ENCODE data around the gene CCDC177.
A peak's percentile ranks its signal among the peaks of the same experiment; 100 is the strongest.

The CCDC177 gene

DNA sequence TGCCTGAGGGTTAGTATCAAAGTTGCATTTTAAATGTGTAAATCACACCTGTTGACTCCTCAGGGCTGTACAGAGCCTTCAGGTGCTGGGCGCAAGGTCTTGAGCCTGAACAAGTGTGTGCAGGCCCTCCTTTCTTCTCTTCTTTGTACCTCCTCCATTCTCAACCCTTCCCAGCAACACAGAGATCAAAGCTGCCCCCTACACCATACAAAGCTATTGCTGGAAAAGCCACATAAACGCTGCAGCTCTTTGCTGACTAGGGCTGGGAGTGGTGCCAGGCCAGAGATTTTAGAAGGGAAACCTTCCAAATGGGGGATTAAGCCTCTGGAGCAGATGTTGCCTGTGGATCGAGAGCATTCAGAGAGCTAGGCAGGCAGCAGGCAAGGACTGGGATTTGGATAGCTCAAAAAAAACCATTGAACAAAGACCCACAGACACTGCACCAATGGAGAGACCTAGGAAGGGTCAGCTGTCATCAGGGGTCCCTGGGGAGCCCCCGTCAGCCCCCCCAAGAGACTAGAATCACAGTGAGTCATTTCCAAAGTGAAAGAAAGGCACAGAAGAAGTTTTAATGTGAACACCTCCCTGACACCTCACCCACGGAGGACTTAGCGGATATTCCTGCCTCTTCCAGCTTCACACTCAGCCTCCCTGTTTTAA, 18.5 kb upstream of the CCDC177 start:
- no peak overlapping the region for H2AK5ac ChIP-seq (ENCODE audit: low read depth, low read length)
- no peak overlapping the region for H3K4me3 ChIP-seq (ENCODE audit: low read length in 2 of 2)
- H2BK120ac ChIP-seq (ENCODE audit: low read depth, low read length): no peak overlapping the region
- peaks cover 8 to 13% of the 10 kb centered on the region in 2 donors for H3K4me1 ChIP-seq (ENCODE audit: control insufficient read depth in 2 of 2, insufficient read depth in 1 of 2, low read depth in 1 of 2, low read length in 2 of 2)
- H3K4me2 ChIP-seq (ENCODE audit: insufficient read depth, low read length, poor library complexity, severe bottlenecking): no peak overlapping the region
- no peak for DNase-seq (ENCODE audit: low spot score)
- H2BK15ac ChIP-seq (ENCODE audit: low read length): no peak overlapping the region
- H2BK12ac ChIP-seq (ENCODE audit: low read length): no peak overlapping the region
- H3K27ac ChIP-seq (replicated peaks; ENCODE audit: low read length): peak overlapping the region; percentile 37
- H2BK5ac ChIP-seq (ENCODE audit: low read length): no peak overlapping the region
- H3K79me1 ChIP-seq (ENCODE audit: low read depth, low read length): no peaks in the 10 kb centered on the region
- no peaks in the 10 kb centered on the region for H3K27me3 ChIP-seq (ENCODE audit: control insufficient read depth in 3 of 3, insufficient read depth in 3 of 3, low read depth in 1 of 3, low read length in 3 of 3)
- no peak overlapping the region for H3K18ac ChIP-seq (ENCODE audit: low read length)
- WGBS, 2 donors (ENCODE audit: extremely low coverage in 2 of 2, insufficient read length in 2 of 2, insufficient replicate concordance in 1 of 2): no CpG with 5 or more reads among the region's 6 CpGs
- no peak overlapping the region for H3K4ac ChIP-seq (ENCODE audit: low read length)
- no peak overlapping the region for H3K14ac ChIP-seq (ENCODE audit: low read length)
- H4K91ac ChIP-seq (ENCODE audit: low read depth, low read length, poor library complexity): no peak overlapping the region
- no peaks in the 10 kb centered on the region for H3K9me3 ChIP-seq (replicated peaks in 1 of 2; ENCODE audit: control insufficient read depth in 2 of 2, insufficient read depth in 1 of 2, low read depth in 1 of 2, low read length in 2 of 2)
- H3K36me3 ChIP-seq (replicated peaks in 1 of 2; ENCODE audit: control insufficient read depth in 2 of 2, insufficient read depth in 2 of 2, low read length in 2 of 2): no peaks in the 10 kb centered on the region
- peak overlapping the region; percentile 73 for H2AFZ ChIP-seq (ENCODE audit: low read length)
- H3K23ac ChIP-seq (ENCODE audit: low read depth, low read length, poor library complexity): no peak overlapping the region
- no peak overlapping the region for H3K9ac ChIP-seq (ENCODE audit: low read depth, low read length, poor library complexity)
- no peak overlapping the region for H4K8ac ChIP-seq (ENCODE audit: low read depth, low read length)

DNA sequence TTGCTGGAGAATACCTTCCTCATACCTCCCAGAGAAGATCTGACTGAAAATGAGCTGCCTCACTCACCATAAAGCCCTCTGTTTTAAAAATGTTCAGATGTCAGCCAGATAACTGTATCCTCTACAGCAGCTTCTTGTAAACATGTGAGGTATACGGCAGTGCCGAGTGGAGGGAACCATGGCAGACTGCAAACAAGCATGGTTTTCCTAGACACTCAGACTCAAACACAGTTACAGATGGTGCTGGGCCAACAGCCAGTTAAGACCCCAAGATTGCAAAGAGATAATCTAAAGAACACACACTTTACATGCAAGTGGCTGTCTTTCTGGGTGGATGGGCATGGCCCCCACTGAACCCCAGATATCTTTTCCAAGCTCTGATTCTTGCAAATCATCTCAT, 16.6 kb upstream of the CCDC177 start:
- Histone ChIP-seq H3K4ac (ENCODE audit: low read length) (no peak overlapping the region), H2AFZ (ENCODE audit: low read length) (peak overlapping the region; percentile 4), H3K4me2 (ENCODE audit: insufficient read depth, low read length, poor library complexity, severe bottlenecking) (no peak overlapping the region), H3K18ac (ENCODE audit: low read length) (no peak overlapping the region), H3K79me1 (ENCODE audit: low read depth, low read length) (no peaks in the 10 kb centered on the region), H3K4me3 (ENCODE audit: low read length in 2 of 2) (no peak overlapping the region), H2AK5ac (ENCODE audit: low read depth, low read length) (no peak overlapping the region), H3K23ac (ENCODE audit: low read depth, low read length, poor library complexity) (no peak overlapping the region), H3K14ac (ENCODE audit: low read length) (no peak overlapping the region), H3K27ac (replicated peaks; ENCODE audit: low read length) (no peak overlapping the region), H2BK5ac (ENCODE audit: low read length) (no peak overlapping the region), H3K9ac (ENCODE audit: low read depth, low read length, poor library complexity) (no peak overlapping the region), H3K4me1 (ENCODE audit: control insufficient read depth in 2 of 2, insufficient read depth in 1 of 2, low read depth in 1 of 2, low read length in 2 of 2) (peaks cover 8 to 13% of the 10 kb centered on the region in 2 donors), H3K9me3 (replicated peaks in 1 of 2; ENCODE audit: control insufficient read depth in 2 of 2, insufficient read depth in 1 of 2, low read depth in 1 of 2, low read length in 2 of 2) (no peaks in the 10 kb centered on the region), H2BK120ac (ENCODE audit: low read depth, low read length) (no peak overlapping the region), H2BK12ac (ENCODE audit: low read length) (no peak overlapping the region), H4K8ac (ENCODE audit: low read depth, low read length) (no peak overlapping the region), H2BK15ac (ENCODE audit: low read length) (no peak overlapping the region), H3K36me3 (replicated peaks in 1 of 2; ENCODE audit: control insufficient read depth in 2 of 2, insufficient read depth in 2 of 2, low read length in 2 of 2) (no peaks in the 10 kb centered on the region), H3K27me3 (ENCODE audit: control insufficient read depth in 3 of 3, insufficient read depth in 3 of 3, low read depth in 1 of 3, low read length in 3 of 3) (no peaks in the 10 kb centered on the region), H4K91ac (ENCODE audit: low read depth, low read length, poor library complexity) (no peak overlapping the region)
- DNase-seq (ENCODE audit: low spot score): no peak
- no CpG with 5 or more reads among the region's 2 CpGs for WGBS, 2 donors (ENCODE audit: extremely low coverage in 2 of 2, insufficient read length in 2 of 2, insufficient replicate concordance in 1 of 2)

DNA sequence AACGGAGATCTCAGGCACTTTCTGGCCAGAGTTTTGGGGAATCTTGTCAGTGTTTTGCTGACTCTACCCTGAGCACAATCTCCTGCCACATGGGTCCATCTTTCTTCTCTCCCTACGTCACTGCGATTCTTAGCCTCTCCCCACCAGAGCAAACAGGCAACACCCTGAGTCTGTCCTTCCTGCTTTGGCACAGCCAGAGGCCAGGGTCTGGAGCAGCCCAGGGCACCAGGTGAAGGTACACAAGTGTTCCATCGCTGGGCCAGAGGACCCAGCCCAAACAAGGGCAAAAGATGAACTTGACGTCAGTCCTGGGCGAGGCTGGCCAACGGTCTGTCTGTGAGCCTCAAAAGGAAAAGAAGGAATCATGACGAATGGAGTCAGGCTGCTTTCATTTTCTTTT, 12.7 kb upstream of the CCDC177 start:
- H3K14ac ChIP-seq (ENCODE audit: low read length): no peak overlapping the region
- H2AFZ ChIP-seq (ENCODE audit: low read length): no peak overlapping the region
- H2BK12ac ChIP-seq (ENCODE audit: low read length): no peak overlapping the region
- no peak overlapping the region for H3K4ac ChIP-seq (ENCODE audit: low read length)
- H3K4me3 ChIP-seq (ENCODE audit: low read length in 2 of 2): no peak overlapping the region
- no peak overlapping the region for H3K9ac ChIP-seq (ENCODE audit: low read depth, low read length, poor library complexity)
- DNase-seq (ENCODE audit: low spot score): no peak
- H4K8ac ChIP-seq (ENCODE audit: low read depth, low read length): no peak overlapping the region
- H3K18ac ChIP-seq (ENCODE audit: low read length): no peak overlapping the region
- H3K27me3 ChIP-seq (ENCODE audit: control insufficient read depth in 3 of 3, insufficient read depth in 3 of 3, low read depth in 1 of 3, low read length in 3 of 3): no peaks in the 10 kb centered on the region
- no peak overlapping the region for H3K4me2 ChIP-seq (ENCODE audit: insufficient read depth, low read length, poor library complexity, severe bottlenecking)
- no peaks in the 10 kb centered on the region for H3K36me3 ChIP-seq (replicated peaks in 1 of 2; ENCODE audit: control insufficient read depth in 2 of 2, insufficient read depth in 2 of 2, low read length in 2 of 2)
- H4K91ac ChIP-seq (ENCODE audit: low read depth, low read length, poor library complexity): no peak overlapping the region
- WGBS, 2 donors (ENCODE audit: extremely low coverage in 2 of 2, insufficient read length in 2 of 2, insufficient replicate concordance in 1 of 2): no CpG with 5 or more reads among the region's 8 CpGs
- no peak overlapping the region for H2BK5ac ChIP-seq (ENCODE audit: low read length)
- H3K79me1 ChIP-seq (ENCODE audit: low read depth, low read length): no peaks in the 10 kb centered on the region
- no peak overlapping the region for H2BK120ac ChIP-seq (ENCODE audit: low read depth, low read length)
- H3K4me1 ChIP-seq (ENCODE audit: control insufficient read depth in 2 of 2, insufficient read depth in 1 of 2, low read depth in 1 of 2, low read length in 2 of 2): peaks cover 0 to 4% of the 10 kb centered on the region in 2 donors
- no peak overlapping the region for H3K27ac ChIP-seq (replicated peaks; ENCODE audit: low read length)
- peak overlapping the region; percentile 48 for H2AK5ac ChIP-seq (ENCODE audit: low read depth, low read length)
- H2BK15ac ChIP-seq (ENCODE audit: low read length): no peak overlapping the region
- peaks cover 0 to 3% of the 10 kb centered on the region in 2 donors for H3K9me3 ChIP-seq (replicated peaks in 1 of 2; ENCODE audit: control insufficient read depth in 2 of 2, insufficient read depth in 1 of 2, low read depth in 1 of 2, low read length in 2 of 2)
- no peak overlapping the region for H3K23ac ChIP-seq (ENCODE audit: low read depth, low read length, poor library complexity)

- peaks cover 0 to 4% of the 10 kb centered on the region in 2 donors for H3K4me1 ChIP-seq (ENCODE audit: control insufficient read depth in 2 of 2, insufficient read depth in 1 of 2, low read depth in 1 of 2, low read length in 2 of 2)
- H3K9ac ChIP-seq (ENCODE audit: low read depth, low read length, poor library complexity): no peak overlapping the region
- peaks cover 0 to 3% of the 10 kb centered on the region in 2 donors for H3K9me3 ChIP-seq (replicated peaks in 1 of 2; ENCODE audit: control insufficient read depth in 2 of 2, insufficient read depth in 1 of 2, low read depth in 1 of 2, low read length in 2 of 2)
- H3K4me2 ChIP-seq (ENCODE audit: insufficient read depth, low read length, poor library complexity, severe bottlenecking): no peak overlapping the region
- no peak overlapping the region for H3K4ac ChIP-seq (ENCODE audit: low read length)
- no peak overlapping the region for H2AFZ ChIP-seq (ENCODE audit: low read length)
- H3K4me3 ChIP-seq (ENCODE audit: low read length in 2 of 2): no peak overlapping the region
- no peaks in the 10 kb centered on the region for H3K36me3 ChIP-seq (replicated peaks in 1 of 2; ENCODE audit: control insufficient read depth in 2 of 2, insufficient read depth in 2 of 2, low read length in 2 of 2)
- H3K18ac ChIP-seq (ENCODE audit: low read length): no peak overlapping the region
- no peak overlapping the region for H2AK5ac ChIP-seq (ENCODE audit: low read depth, low read length)
- no peak overlapping the region for H3K27ac ChIP-seq (replicated peaks; ENCODE audit: low read length)
- H2BK5ac ChIP-seq (ENCODE audit: low read length): no peak overlapping the region
- H4K91ac ChIP-seq (ENCODE audit: low read depth, low read length, poor library complexity): no peak overlapping the region
- no peak overlapping the region for H2BK15ac ChIP-seq (ENCODE audit: low read length)
- no peak overlapping the region for H2BK12ac ChIP-seq (ENCODE audit: low read length)
- no peaks in the 10 kb centered on the region for H3K27me3 ChIP-seq (ENCODE audit: control insufficient read depth in 3 of 3, insufficient read depth in 3 of 3, low read depth in 1 of 3, low read length in 3 of 3)
- H4K8ac ChIP-seq (ENCODE audit: low read depth, low read length): no peak overlapping the region
- no peak overlapping the region for H3K14ac ChIP-seq (ENCODE audit: low read length)
- DNase-seq (ENCODE audit: low spot score): no peak
- H3K79me1 ChIP-seq (ENCODE audit: low read depth, low read length): no peaks in the 10 kb centered on the region
- no peak overlapping the region for H3K23ac ChIP-seq (ENCODE audit: low read depth, low read length, poor library complexity)
- WGBS, 2 donors (ENCODE audit: extremely low coverage in 2 of 2, insufficient read length in 2 of 2, insufficient replicate concordance in 1 of 2): no CpG with 5 or more reads among the region's 4 CpGs
- H2BK120ac ChIP-seq (ENCODE audit: low read depth, low read length): no peak overlapping the region
Measured at GRCh38 chr14:69586404-69586803, 11.7 kb upstream of the CCDC177 start.

Data from neuronal stem cell (in vitro differentiated cells).